Measurements from ENCODE around the gene BPI.

GRCh38 chr20:38353316-38353715 lies 49.4 kb downstream of the BPI start:
- no peak for TF ChIP-seq CTCF (conservative IDR thresholded peaks at IDR 0.05; ENCODE audit: low read length)
- no peak for TF ChIP-seq EZH2phosphoT487 (IDR thresholded peaks at IDR 0.05; ENCODE audit: borderline replicate concordance, low read depth, low read length)

Data from OCI-LY7 (cell line).